HuH-7.5 (cell line): ENCODE results near the gene CLIP1.
"Not testable (repeated sequence)": the region's sequence is repeated elsewhere in the genome, so short reads cannot be mapped to it uniquely, and the experiment has no call there.

Experiments used
- DNase-seq: peaks from one replicate; pipeline ENCODE4 v3.0.0; 2011; ENCODE audit warnings: low spot score

CLIP1 gene

GRCh38 chr12:122310626-122311333 is 111.7 kb downstream of the CLIP1 start:
- DNase-seq = no peak

GRCh38 chr12:122309564-122310121 is 112.8 kb downstream of the CLIP1 start:
- DNase-seq = no peak

- DNase-seq = no peak
Measured at GRCh38 chr12:122308811-122309210, 113.7 kb downstream of the CLIP1 start.

- DNase-seq = no peak
Measured at GRCh38 chr12:122306407-122306806, 116.1 kb downstream of the CLIP1 start.

- no peak for DNase-seq
Measured at GRCh38 chr12:122304924-122305323, 117.5 kb downstream of the CLIP1 start.

GRCh38 chr12:122303068-122303467 is 119.4 kb downstream of the CLIP1 start:
- DNase-seq = no peak

- DNase-seq = no peak
Measured at GRCh38 chr12:122298071-122298748, 124.3 kb downstream of the CLIP1 start.

GRCh38 chr12:122297494-122297893 is 125.0 kb downstream of the CLIP1 start:
- DNase-seq = no peak

GRCh38 chr12:122295877-122296276 is 126.6 kb downstream of the CLIP1 start:
- no peak for DNase-seq

- DNase-seq = no peak
Measured at GRCh38 chr12:122293081-122293480, 129.4 kb downstream of the CLIP1 start.

- no peak for DNase-seq
Measured at GRCh38 chr12:122291431-122291830, 131.0 kb downstream of the CLIP1 start.

GRCh38 chr12:122283680-122284079 is 138.8 kb downstream of the CLIP1 start:
- DNase-seq = no peak

- no peak for DNase-seq
Measured at GRCh38 chr12:122282061-122282460, 140.4 kb downstream of the CLIP1 start.

- no peak for DNase-seq
Measured at GRCh38 chr12:122276242-122276641, 146.2 kb downstream of the CLIP1 start.

- DNase-seq = no peak
Measured at GRCh38 chr12:122275459-122275858, 147.0 kb downstream of the CLIP1 start.

GRCh38 chr12:122266230-122266901 is 156.1 kb downstream of the CLIP1 start, which contains the start of gene VPS33A:
TSS of gene VPS33A (minus strand) at chr12:122266494. CDS start at chr12:122266408, 86 bp downstream.
- peak; percentile 79 for DNase-seq

GRCh38 chr12:122265886-122266229 is 156.6 kb downstream of the CLIP1 start:
- DNase-seq = peak; percentile 32

GRCh38 chr12:122265476-122265875 is 157.0 kb downstream of the CLIP1 start:
- no peak for DNase-seq

GRCh38 chr12:122260735-122261134 is 161.7 kb downstream of the CLIP1 start:
- not testable (repeated sequence) for DNase-seq

GRCh38 chr12:122258939-122259338 is 163.5 kb downstream of the CLIP1 start:
- DNase-seq = not testable (repeated sequence)

GRCh38 chr12:122258462-122258861 is 164.0 kb downstream of the CLIP1 start:
- DNase-seq = not testable (repeated sequence)

GRCh38 chr12:122250536-122250935 is 171.9 kb downstream of the CLIP1 start:
- no peak for DNase-seq

- DNase-seq = no peak
Measured at GRCh38 chr12:122250047-122250446, 172.4 kb downstream of the CLIP1 start.
